Neuronal stem cell (in vitro differentiated cells): ENCODE measurements around the gene FHIT.

Source experiments
- DNase-seq: peaks from one replicate; pipeline ENCODE4 v3.0.0-alpha.2; 2013; ENCODE audit warnings: low spot score
- H2AFZ ChIP-seq: one replicate; pipeline ENCODE4 v1.6.1; 2013; ENCODE audit warnings: mild to moderate bottlenecking, low read length, inconsistent platforms
- H2AK5ac ChIP-seq: 2 replicates; pipeline ENCODE4 v1.6.1; 2013; ENCODE audit warnings: low read depth, mild to moderate bottlenecking, inconsistent platforms, low read length, moderate library complexity, mixed read lengths
- H2BK120ac ChIP-seq: 2 replicates; pipeline ENCODE4 v1.6.1; 2013; ENCODE audit warnings: low read depth, mild to moderate bottlenecking, inconsistent platforms, low read length, moderate library complexity, mixed read lengths
- H2BK12ac ChIP-seq: one replicate; pipeline ENCODE4 v1.6.1; 2013; ENCODE audit warnings: low read length, inconsistent platforms
- H2BK15ac ChIP-seq: 2 replicates; pipeline ENCODE4 v1.6.1; 2013; ENCODE audit warnings: mild to moderate bottlenecking, low read length, inconsistent platforms, mixed read lengths
- H2BK5ac ChIP-seq: one replicate; pipeline ENCODE4 v1.6.1; 2013; ENCODE audit warnings: inconsistent platforms, mild to moderate bottlenecking, low read length, moderate library complexity
- H3K14ac ChIP-seq: one replicate; pipeline ENCODE4 v1.6.1; 2013; ENCODE audit warnings: low read length, inconsistent platforms
- H3K18ac ChIP-seq: 2 replicates; pipeline ENCODE4 v1.6.1; 2013; ENCODE audit warnings: low read length, inconsistent platforms
- H3K23ac ChIP-seq: 2 replicates; pipeline ENCODE4 v1.6.1; 2013; ENCODE audit warnings: low read depth, mild to moderate bottlenecking, mixed read lengths, low read length, inconsistent platforms; ENCODE audit not compliant: poor library complexity
- H3K27ac ChIP-seq: replicated peaks from 3 replicates; pipeline ENCODE4 v1.5.1; 2013; ENCODE audit warnings: low read length, inconsistent platforms
- H3K27me3 ChIP-seq, 3 experiments: 2 replicates each; pipeline ENCODE4 v1.6.1; 2013; ENCODE audit warnings: low read length in 3 of 3, mild to moderate bottlenecking in 2 of 3, inconsistent platforms in 1 of 3, low read depth in 1 of 3, mixed read lengths in 1 of 3, moderate library complexity in 1 of 3; ENCODE audit not compliant: control insufficient read depth in 3 of 3, insufficient read depth in 3 of 3
- H3K36me3 ChIP-seq, 2 donors: replicated peaks in 1 of 2; 2 replicates each; pipeline ENCODE4 v1.6.1; 2013; ENCODE audit warnings: low read length in 2 of 2; ENCODE audit not compliant: control insufficient read depth in 2 of 2, insufficient read depth in 2 of 2
- H3K4ac ChIP-seq: 2 replicates; pipeline ENCODE4 v1.6.1; 2013; ENCODE audit warnings: inconsistent platforms, mild to moderate bottlenecking, low read length, moderate library complexity
- H3K4me1 ChIP-seq, 2 donors: 1 replicate in 1 of 2; 2 replicates in 1 of 2; pipeline ENCODE4 v1.6.1; 2013; ENCODE audit warnings: low read length in 2 of 2, low read depth in 1 of 2; ENCODE audit not compliant: control insufficient read depth in 2 of 2, insufficient read depth in 1 of 2
- H3K4me2 ChIP-seq: one replicate; pipeline ENCODE4 v1.6.1; 2013; ENCODE audit warnings: mild to moderate bottlenecking, low read length, inconsistent platforms; ENCODE audit not compliant: insufficient read depth, poor library complexity, severe bottlenecking
- H3K4me3 ChIP-seq, 2 donors: 2 replicates each; pipeline ENCODE4 v1.5.1; 2013; ENCODE audit warnings: low read length in 2 of 2, mild to moderate bottlenecking in 2 of 2, inconsistent platforms in 1 of 2, moderate library complexity in 1 of 2
- H3K79me1 ChIP-seq: one replicate; pipeline ENCODE4 v1.6.1; 2013; ENCODE audit warnings: low read depth, mild to moderate bottlenecking, inconsistent platforms, low read length, moderate library complexity
- H3K9ac ChIP-seq: one replicate; pipeline ENCODE4 v1.6.1; 2013; ENCODE audit warnings: mild to moderate bottlenecking, low read depth, low read length, inconsistent platforms; ENCODE audit not compliant: poor library complexity
- H3K9me3 ChIP-seq, 2 donors: replicated peaks in 1 of 2; 2 replicates each; pipeline versions ENCODE3 to v1.6.1; 2013; ENCODE audit warnings: low read length in 2 of 2, mild to moderate bottlenecking in 2 of 2, inconsistent platforms in 1 of 2, low read depth in 1 of 2, mixed read lengths in 1 of 2, moderate library complexity in 1 of 2; ENCODE audit not compliant: control insufficient read depth in 2 of 2, insufficient read depth in 1 of 2
- H4K8ac ChIP-seq: one replicate; pipeline ENCODE4 v1.6.1; 2013; ENCODE audit warnings: low read depth, mild to moderate bottlenecking, inconsistent platforms, low read length, moderate library complexity
- H4K91ac ChIP-seq: one replicate; pipeline ENCODE4 v1.6.1; 2013; ENCODE audit warnings: low read length, low read depth, mild to moderate bottlenecking, inconsistent platforms; ENCODE audit not compliant: poor library complexity
- WGBS, 2 donors: extraction: QIAGEN DNeasy Blood & Tissue Kit; methylation state at CpG; one replicate each; pipeline ENCODE4 v1.1.7; 2013; ENCODE audit warnings: missing lambda C conversion rate in 2 of 2, mixed read lengths in 1 of 2; ENCODE audit not compliant: insufficient read length in 2 of 2, insufficient replicate concordance in 1 of 2; ENCODE audit errors: extremely low coverage in 2 of 2; 5-methylcytosine and 5-hydroxymethylcytosine counted together

FHIT gene

DNA sequence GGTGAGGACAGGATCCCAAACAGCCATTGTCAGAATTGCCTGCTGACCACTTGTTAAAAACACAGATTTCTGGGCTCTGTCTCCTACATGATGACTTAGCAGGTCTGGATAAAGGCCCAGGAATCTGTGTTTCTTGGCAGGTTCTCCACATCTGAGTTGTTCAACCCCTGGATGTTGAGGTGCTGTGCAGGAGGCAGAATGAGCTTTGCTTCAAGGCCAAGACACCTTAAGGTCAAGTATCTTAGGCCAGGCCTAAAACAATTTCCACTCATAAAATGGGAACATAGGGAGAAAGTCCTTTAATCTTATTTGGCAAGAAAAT, 1522.7 kb downstream of the FHIT start:
- Histone ChIP-seq H3K4me2 (no peak overlapping the region), H2BK120ac (no peak overlapping the region), H3K4me3 (no peak overlapping the region), H2BK12ac (no peak overlapping the region), H3K27me3 (peaks cover 0 to 3% (median 0%) of the 10 kb centered on the region in 3 experiments), H3K23ac (no peak overlapping the region), H2AFZ (no peak overlapping the region), H3K14ac (no peak overlapping the region), H3K36me3 (no peaks in the 10 kb centered on the region), H3K9ac (no peak overlapping the region), H2AK5ac (no peak overlapping the region), H3K27ac (no peak overlapping the region), H3K9me3 (no peaks in the 10 kb centered on the region), H3K4me1 (no peaks in the 10 kb centered on the region), H4K91ac (no peak overlapping the region), H2BK5ac (no peak overlapping the region), H3K79me1 (no peaks in the 10 kb centered on the region), H3K18ac (no peak overlapping the region), H2BK15ac (no peak overlapping the region), H3K4ac (no peak overlapping the region), H4K8ac (no peak overlapping the region)
- no peak for DNase-seq

DNA sequence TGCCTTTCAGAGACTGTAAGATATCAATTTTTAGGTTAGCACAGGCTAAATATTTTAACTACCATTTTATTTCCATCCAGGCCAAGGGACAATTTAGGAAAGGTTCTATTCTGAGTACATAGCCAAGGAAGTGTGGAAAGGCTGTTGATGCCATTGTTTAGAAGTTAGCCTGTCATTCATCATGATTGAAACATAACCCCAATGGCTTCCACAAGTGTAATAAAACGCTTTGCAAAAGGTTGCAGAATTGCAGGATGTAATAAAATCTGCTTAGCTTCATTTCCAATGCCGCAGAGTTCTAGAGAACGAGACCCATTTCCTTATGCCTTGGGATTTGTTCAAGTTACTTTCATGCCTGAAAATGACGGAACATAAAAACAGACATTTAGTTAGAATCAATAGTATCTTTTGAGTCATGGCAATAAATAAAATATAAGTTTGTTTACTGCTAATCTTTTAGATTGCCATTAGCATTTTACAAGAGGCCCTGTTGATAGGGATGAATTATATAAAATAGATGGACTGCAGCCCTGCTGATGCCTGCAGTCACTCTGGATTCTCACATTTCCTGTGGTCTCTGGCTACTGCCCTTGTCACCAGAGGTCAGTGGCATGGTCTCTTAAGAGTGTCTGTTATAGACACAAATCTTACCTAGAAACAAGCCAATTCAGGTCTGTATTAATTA, 1523.2 kb downstream of the FHIT start:
- Histone ChIP-seq H4K8ac (no peak overlapping the region), H2AFZ (no peak overlapping the region), H3K9me3 (no peaks in the 10 kb centered on the region), H3K36me3 (no peaks in the 10 kb centered on the region), H3K18ac (no peak overlapping the region), H2BK120ac (no peak overlapping the region), H3K23ac (no peak overlapping the region), H2BK15ac (no peak overlapping the region), H3K4me3 (no peak overlapping the region), H4K91ac (no peak overlapping the region), H2AK5ac (no peak overlapping the region), H3K27me3 (peaks cover 0 to 3% (median 0%) of the 10 kb centered on the region in 3 experiments), H2BK12ac (no peak overlapping the region), H3K9ac (no peak overlapping the region), H3K14ac (no peak overlapping the region), H3K4me2 (no peak overlapping the region), H3K4me1 (no peaks in the 10 kb centered on the region), H3K79me1 (no peaks in the 10 kb centered on the region), H3K27ac (no peak overlapping the region), H3K4ac (no peak overlapping the region), H2BK5ac (no peak overlapping the region)
- WGBS, 2 donors, result no CpG with 5 or more reads among the region's 4 CpGs
- DNase-seq, result no peak

DNA sequence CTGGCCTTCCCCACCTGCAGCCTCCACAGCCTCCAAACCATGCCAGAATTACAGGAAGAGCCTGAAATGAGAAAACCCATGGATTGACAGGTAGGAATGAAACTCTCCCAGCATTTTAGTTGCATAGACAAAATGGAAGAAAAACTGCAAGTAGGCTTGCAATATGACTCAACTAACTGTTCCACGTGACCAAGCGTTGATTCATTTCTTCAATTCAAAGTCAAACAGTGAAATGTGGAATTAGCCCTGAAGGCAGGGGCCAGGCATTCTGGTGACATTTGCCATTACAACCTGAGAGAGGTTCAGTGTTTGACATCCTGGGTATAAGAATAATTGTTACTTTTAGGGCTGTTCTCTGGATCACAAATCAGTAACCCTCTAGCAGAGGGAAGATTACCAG, 1525.0 kb downstream of the FHIT start:
- no peak overlapping the region for H4K8ac ChIP-seq
- WGBS, 2 donors, result no CpG with 5 or more reads among the region's 2 CpGs
- H3K9me3 ChIP-seq, result no peaks in the 10 kb centered on the region
- no peak for DNase-seq
- H3K4me1 ChIP-seq, result no peaks in the 10 kb centered on the region
- H2BK5ac ChIP-seq, result no peak overlapping the region
- no peak overlapping the region for H3K14ac ChIP-seq
- no peaks in the 10 kb centered on the region for H3K79me1 ChIP-seq
- H2BK12ac ChIP-seq, result no peak overlapping the region
- no peak overlapping the region for H3K18ac ChIP-seq
- no peak overlapping the region for H4K91ac ChIP-seq
- no peak overlapping the region for H3K9ac ChIP-seq
- H3K4ac ChIP-seq, result no peak overlapping the region
- H2BK120ac ChIP-seq, result no peak overlapping the region
- H2BK15ac ChIP-seq, result no peak overlapping the region
- no peak overlapping the region for H3K4me3 ChIP-seq
- no peak overlapping the region for H3K4me2 ChIP-seq
- H3K23ac ChIP-seq, result no peak overlapping the region
- no peak overlapping the region for H3K27ac ChIP-seq
- no peak overlapping the region for H2AK5ac ChIP-seq
- no peaks in the 10 kb centered on the region for H3K36me3 ChIP-seq
- no peak overlapping the region for H2AFZ ChIP-seq
- H3K27me3 ChIP-seq, result peaks cover 0 to 3% (median 0%) of the 10 kb centered on the region in 3 experiments

DNA sequence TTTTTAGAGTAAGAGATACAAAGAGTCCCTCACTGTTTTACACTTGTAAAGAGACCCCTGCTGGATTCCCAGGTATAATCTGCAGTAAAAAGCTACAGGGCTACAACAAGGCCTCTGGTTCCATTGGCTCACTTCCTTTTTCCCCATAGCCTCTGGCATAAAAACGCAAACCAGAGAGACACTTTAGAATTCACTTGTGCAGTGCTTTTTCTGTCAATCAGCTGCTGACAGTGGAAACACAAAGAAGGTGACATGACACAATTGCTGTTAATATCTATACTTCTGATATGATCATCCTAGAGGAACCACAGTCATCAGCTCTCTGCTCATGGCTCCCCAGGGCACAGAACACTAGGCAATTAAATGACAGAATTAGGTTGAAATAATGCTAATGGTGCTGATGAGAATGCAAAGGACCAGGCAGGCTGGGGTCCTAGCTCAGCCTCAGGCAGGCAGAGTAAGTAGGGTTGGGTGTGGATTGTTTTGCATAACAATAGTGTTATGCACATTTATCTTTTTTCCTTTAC, 1533.5 kb downstream of the FHIT start:
- WGBS, 2 donors, result no CpG with 5 or more reads among the region's 1 CpG
- no peak for DNase-seq
- no peaks in the 10 kb centered on the region for H3K9me3 ChIP-seq

More for the DNA sequence above, 1533.5 kb downstream of the FHIT start:
- no peak overlapping the region for H2BK120ac ChIP-seq
- H4K8ac ChIP-seq, result no peak overlapping the region
- no peak overlapping the region for H2AK5ac ChIP-seq
- H4K91ac ChIP-seq, result no peak overlapping the region
- H3K9ac ChIP-seq, result no peak overlapping the region
- H3K23ac ChIP-seq, result no peak overlapping the region
- H2BK15ac ChIP-seq, result no peak overlapping the region
- H2BK12ac ChIP-seq, result no peak overlapping the region
- no peak overlapping the region for H3K18ac ChIP-seq
- H3K14ac ChIP-seq, result no peak overlapping the region
- no peaks in the 10 kb centered on the region for H3K36me3 ChIP-seq
- H3K4ac ChIP-seq, result no peak overlapping the region
- H3K4me1 ChIP-seq, result peaks cover 0 to 3% of the 10 kb centered on the region in 2 donors
- H3K27ac ChIP-seq, result no peak overlapping the region
- H2BK5ac ChIP-seq, result no peak overlapping the region
- peaks cover 0 to 4% (median 0%) of the 10 kb centered on the region in 3 experiments for H3K27me3 ChIP-seq
- H3K4me3 ChIP-seq, result no peak overlapping the region
- H3K79me1 ChIP-seq, result no peaks in the 10 kb centered on the region
- no peak overlapping the region for H2AFZ ChIP-seq
- H3K4me2 ChIP-seq, result no peak overlapping the region
